ENCODE data around the gene FAM168A.

The FAM168A gene, protein sequence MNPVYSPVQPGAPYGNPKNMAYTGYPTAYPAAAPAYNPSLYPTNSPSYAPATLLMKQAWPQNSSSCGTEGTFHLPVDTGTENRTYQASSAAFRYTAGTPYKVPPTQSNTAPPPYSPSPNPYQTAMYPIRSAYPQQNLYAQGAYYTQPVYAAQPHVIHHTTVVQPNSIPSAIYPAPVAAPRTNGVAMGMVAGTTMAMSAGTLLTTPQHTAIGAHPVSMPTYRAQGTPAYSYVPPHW

GRCh38 chr11:73597956-73598718, at the start of gene FAM168A:
FAM168A (minus strand) TSS chr11:73598112; CDS start chr11:73468474, 129,638 bp downstream.
- DNase-seq: peak; percentile 89

DNA sequence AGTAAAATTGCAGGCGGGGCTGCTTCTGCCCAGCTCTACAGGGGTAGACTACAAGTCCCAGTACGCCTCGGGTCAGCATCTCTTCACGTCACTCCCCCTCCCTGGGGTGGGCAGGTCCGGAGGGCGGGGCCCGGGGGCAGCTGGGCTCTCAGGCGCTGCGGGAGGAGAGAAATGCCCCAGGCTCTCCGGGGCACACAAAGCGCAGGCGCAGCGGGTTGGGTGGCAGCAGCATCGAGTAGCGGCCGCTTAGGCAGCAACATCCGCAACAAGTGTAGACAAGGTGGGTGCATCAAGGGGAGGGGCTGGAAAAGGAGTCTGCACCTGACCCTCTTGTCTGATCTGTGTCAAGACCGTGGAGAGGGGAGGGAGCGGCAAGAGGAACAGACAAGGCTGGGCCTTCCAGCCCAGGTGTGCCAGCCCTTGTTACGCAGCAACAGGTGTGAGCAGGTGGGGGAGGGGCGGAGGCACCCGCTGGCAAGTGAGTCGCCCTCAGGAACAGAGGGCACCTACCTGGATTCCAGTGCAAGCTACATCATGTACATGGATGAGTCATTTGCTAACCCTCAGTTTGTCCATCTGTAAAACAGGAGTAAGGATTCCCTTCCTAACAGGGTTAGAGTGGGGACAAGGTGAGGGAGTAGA, 49.7 kb upstream of the FAM168A start:
- peak; percentile 86 for DNase-seq

DNA sequence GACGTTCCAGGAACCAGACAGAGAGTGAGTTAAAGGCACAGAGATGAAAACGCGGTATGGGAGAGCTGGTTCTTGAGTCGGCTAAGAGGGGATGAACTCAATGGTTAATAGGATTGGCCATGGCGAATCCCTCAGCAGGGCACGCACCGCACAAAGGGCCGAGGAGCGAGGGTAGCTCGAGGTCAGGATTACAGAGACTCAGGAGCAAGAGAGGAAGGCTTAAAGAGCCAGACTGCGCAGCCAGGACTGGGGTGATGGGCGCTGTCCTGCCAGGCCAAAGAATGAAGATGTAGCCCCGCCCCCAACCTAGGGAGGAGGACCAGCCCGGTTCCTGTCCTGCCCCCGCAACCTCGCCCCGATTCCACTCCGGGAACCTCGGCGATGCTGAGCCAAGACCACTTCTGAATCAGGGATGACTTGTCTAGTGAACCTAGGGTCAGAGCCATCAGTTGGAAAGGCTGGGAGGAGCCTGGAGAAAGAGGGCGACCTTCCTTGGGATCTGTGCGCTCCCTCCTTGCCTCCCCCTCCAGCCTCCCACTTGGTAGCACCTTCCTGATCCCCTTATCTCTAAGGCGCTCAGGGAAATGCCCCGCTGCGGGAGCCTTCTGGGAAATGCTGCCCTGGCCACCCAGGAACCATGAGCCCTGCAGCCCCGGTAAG, 48.2 kb upstream of the FAM168A start, which contains the start of gene PLEKHB1:
PLEKHB1 (plus strand) TSS at position 610 of the 660 bp plus-strand sequence; CDS start at position 638, 28 bp downstream.
- no peak for DNase-seq

- DNase-seq: no peak
Observed at GRCh38 chr11:73645121-73645969, 47.4 kb upstream of the FAM168A start.

DNA sequence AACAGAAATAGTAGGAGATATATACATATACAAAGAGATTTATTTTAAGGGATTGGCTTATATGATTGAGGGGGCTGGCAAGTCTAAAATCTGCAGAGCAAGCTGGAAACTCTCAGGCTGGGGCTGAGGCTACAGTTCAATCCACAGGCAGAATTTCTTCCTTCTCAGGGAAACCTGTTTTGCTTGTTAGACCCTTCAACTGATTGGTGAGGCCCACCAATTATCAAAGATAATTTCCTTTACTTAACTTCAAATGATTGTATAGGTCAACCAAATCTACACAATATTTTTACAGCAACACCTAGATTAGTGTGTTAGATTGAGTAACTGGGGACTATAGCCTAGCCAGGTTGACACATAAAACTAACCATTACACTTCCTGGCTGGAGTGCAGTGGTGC, 43.8 kb upstream of the FAM168A start:
- DNase-seq: no peak

DNA sequence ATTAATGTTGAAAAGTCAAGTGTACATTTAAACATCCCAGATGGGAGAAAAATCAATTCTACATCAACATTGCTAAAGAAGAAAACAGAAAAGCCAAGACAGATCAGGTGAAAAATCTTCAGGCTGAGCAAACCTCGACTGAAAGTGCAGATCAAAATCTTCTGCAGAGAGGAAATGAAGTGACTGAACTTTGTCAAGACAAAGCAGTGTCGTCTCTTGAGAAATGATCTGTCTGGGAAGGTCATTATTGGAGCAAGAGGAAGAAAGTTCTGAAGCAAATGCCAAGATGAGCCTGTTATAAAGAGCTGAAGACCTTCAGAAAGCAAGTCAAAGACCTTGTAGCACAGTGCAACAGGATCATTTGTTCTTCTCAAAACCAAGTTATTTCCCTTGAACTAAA, 42.7 kb upstream of the FAM168A start:
- no peak for DNase-seq

DNA sequence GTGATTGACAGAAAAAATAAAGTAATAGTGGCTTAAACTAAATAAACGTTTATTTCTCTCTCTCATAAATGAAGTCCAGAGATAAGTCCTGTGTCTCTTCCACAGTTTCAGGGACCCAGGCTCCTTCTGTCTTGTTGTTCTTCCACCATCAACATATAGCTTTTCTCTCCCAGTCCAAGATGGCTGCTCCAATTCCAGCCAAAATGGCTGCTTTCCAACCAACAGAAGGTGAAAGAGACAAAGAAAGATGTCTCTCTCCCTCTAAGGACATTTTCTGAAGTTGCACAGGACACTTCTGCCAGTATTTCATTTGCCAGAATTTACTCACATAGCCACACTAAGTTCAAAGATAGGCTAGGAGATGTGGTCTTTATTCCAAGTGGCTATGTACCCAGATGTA, 39.1 kb upstream of the FAM168A start:
- no peak for DNase-seq

GRCh38 chr11:73636249-73636648, 38.3 kb upstream of the FAM168A start:
- DNase-seq: no peak

- DNase-seq: no peak
Observed at GRCh38 chr11:73635721-73636120, 37.8 kb upstream of the FAM168A start.

- DNase-seq: no peak
Observed at GRCh38 chr11:73633999-73634398, 36.1 kb upstream of the FAM168A start.

GRCh38 chr11:73632996-73633395, 35.1 kb upstream of the FAM168A start:
- DNase-seq: no peak

DNA sequence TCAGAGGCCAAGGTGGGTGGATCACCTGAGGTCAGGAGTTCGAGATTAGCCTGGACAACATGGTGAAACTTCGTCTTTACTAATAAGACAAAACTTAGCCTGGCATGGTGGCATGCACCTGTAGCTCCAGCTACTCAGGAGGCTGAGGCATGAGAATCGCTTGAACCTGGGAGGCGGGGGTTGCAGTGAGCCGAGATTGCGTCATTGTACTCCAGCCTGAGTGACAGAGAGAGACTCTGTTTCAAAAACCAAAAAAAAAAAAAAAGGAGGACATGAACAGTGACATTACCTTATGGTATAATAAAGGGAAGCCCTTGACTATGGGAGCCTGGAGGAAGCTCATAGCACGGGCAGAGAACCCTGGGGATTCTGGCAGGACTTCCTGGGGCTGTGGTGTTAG, 32.0 kb upstream of the FAM168A start:
- DNase-seq: no peak

DNA sequence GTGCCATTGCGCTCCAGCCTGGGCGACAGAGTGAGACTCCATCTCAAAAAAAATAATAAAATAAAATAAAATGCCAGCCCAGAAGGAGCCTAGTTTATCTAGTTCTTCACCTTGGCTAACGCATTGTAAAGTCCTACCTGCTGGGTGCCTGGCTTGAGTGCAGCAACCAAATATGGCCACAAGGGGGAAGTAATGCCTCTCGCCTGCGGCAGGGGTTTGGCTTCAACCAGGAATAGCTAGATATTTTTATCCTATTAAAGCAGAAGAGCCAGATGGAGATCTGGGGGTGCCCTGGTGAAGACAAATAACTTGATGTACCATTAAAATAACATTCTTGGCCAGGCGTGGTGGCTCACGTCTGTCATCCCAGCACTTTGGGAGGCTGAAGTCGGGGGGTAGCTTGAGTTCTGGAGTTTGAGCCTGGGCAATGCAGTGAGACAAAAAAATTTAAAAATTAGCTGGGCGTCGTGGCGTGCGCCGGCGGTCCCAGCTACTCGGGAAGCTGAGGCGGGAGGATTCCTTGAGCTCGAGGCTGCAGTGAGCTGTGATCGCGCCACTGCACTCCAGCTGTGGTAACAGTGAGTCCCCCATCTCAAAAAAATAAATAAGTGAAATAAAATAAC, 27.9 kb upstream of the FAM168A start:
- peak; percentile 61 for DNase-seq

- no peak for DNase-seq
Observed at GRCh38 chr11:73623686-73624085, 25.8 kb upstream of the FAM168A start.

- DNase-seq: no peak
Observed at GRCh38 chr11:73622926-73623593, 25.1 kb upstream of the FAM168A start.

DNA sequence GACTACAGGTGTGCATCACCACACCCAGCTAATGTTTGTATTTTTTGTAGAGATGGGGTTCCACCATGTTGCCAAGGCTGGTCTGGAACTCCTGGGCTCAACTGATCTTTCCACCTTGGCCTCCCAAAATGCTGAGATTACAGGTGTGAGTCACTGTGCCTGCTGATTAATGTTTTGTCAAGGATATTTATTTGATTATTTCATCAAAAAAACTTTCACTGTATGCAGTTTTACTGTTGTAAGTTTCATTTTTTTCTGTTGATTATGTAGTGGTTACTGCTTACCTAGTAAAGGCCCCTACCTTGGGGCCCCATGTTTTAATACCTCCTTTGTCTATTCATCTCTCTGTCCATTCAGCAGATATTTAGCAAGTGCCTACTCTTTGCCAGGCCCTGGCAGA, 16.7 kb upstream of the FAM168A start:
- DNase-seq: no peak

DNA sequence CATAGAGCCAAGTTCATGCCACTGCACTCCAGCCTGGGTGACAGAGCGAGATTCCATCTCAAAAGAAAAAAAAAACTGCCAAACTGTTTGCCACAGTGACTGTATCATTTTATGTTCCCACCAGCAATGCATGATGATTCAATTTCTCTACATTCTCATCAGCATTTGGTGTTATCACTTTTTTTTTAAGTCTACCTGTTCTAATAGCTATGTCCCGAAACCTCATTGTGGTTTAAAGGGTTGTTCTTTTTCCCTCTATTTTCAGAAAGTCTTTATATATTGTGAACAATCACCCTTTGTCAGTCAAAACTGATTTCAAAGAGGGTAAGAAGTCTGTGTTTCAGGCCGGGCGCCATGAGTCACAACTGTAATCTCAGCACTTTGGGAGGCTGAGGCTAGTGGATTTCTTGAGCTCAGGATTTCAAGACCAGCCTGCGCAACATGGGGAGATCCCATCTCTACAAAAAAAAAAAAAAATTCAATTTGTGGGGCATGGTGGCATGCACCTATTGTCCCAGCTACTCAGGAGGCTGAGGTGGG, 14.8 kb upstream of the FAM168A start:
- DNase-seq: no peak

DNA sequence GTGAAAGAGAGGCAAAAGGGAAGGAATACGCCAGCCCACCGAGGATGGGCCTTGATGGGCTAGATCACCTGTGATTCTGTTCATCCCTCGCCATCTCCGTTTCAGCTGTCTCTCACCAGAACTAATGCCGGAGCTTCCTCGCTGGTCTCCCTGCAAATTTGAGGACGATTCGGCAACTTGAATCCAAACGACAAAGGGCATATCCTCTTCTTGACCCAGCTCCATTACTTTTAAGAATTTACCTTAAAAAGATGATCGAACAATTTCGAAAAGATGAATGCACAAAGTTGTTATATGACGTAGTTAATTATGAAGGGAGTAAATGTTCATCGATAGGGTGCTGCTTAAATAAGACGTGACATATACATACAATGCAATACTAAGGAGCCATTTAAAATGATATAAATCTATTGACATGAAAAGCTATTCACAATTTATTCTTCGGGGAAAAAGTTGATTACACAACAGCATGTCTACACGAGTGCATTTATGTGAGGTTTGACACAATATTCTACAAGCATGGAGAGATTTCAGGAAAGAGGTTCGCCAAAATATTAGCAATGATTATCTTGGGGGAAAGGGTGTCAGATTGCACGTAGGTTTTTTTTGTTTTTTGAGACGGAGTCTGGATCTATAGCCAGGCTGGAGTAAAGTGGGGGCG, 937 bp upstream of the FAM168A start:
- no peak for DNase-seq

GRCh38 chr11:73597336-73597955, 466 bp downstream of the FAM168A start:
- no peak for DNase-seq

DNA sequence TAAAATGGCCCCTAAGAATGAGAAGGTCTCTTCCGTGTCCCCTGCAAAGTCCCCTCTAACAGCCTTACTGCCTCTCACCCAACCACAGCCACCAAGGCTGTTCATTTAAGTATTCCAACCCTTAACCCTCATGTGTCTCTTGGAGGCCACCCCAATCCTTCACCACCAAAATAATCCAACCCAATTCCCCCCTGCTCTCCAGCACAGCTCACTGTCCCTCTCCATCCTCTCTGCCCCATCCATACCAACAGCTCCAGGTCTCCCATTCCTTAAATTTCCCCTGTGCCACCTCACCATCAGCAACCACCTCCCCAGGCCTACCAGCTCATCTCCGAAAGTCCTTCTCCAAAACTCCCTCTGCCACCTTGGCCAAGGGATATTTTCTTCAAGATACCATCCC, 1.4 kb downstream of the FAM168A start:
- DNase-seq: no peak

Measured in activated T-cell treated with anti-CD3 and anti-CD28 coated beads for 4 hours (primary cell).